Measurements from ENCODE around the gene LBX2.
"Not testable (repeated sequence)": the region's sequence is repeated elsewhere in the genome, so short reads cannot be mapped to it uniquely, and the experiment has no call there.

Gene LBX2

GRCh38 chr2:74482801-74483674, 16.4 kb downstream of the LBX2 start, which contains the start of the genes CCDC142 and TTC31:
Gene CCDC142, minus strand, starts transcription at chr2:74482998. Its CDS starts 161 bp downstream, at chr2:74482837.
Gene TTC31, plus strand, starts transcription at chr2:74483081. Its CDS starts 15 bp downstream, at chr2:74483096.
- peak; percentile 89 for DNase-seq (ENCODE audit: low spot score)

GRCh38 chr2:74481961-74482800, 17.2 kb downstream of the LBX2 start:
- DNase-seq (ENCODE audit: low spot score) = no peak

- DNase-seq (ENCODE audit: low spot score) = no peak
Measured at GRCh38 chr2:74481431-74481830, 18.0 kb downstream of the LBX2 start.

- no peak for DNase-seq (ENCODE audit: low spot score)
Measured at GRCh38 chr2:74474899-74475298, 24.5 kb downstream of the LBX2 start.

- no peak for DNase-seq (ENCODE audit: low spot score)
Measured at GRCh38 chr2:74474481-74474880, 24.9 kb downstream of the LBX2 start.

- DNase-seq (ENCODE audit: low spot score) = no peak
Measured at GRCh38 chr2:74472945-74473258, 26.5 kb downstream of the LBX2 start.

GRCh38 chr2:74472086-74472944, 27.1 kb downstream of the LBX2 start, which contains the start of gene MRPL53:
Gene MRPL53, minus strand, starts transcription at chr2:74472680. Its CDS starts 20 bp downstream, at chr2:74472660.
- peak; percentile 47 for DNase-seq (ENCODE audit: low spot score)

- DNase-seq (ENCODE audit: low spot score) = no peak
Measured at GRCh38 chr2:74471332-74472065, 27.9 kb downstream of the LBX2 start.

GRCh38 chr2:74470742-74471141, 28.7 kb downstream of the LBX2 start:
- not testable (repeated sequence) for DNase-seq (ENCODE audit: low spot score)

GRCh38 chr2:74464406-74464805, 35.0 kb downstream of the LBX2 start:
- DNase-seq (ENCODE audit: low spot score) = no peak

GRCh38 chr2:74462786-74463105, 36.7 kb downstream of the LBX2 start:
- DNase-seq (ENCODE audit: low spot score) = no peak

GRCh38 chr2:74462054-74462785, 37.2 kb downstream of the LBX2 start:
- no peak for DNase-seq (ENCODE audit: low spot score)

- no peak for DNase-seq (ENCODE audit: low spot score)
Measured at GRCh38 chr2:74461187-74462053, 38.0 kb downstream of the LBX2 start.

GRCh38 chr2:74460187-74460586, 39.2 kb downstream of the LBX2 start:
- not testable (repeated sequence) for DNase-seq (ENCODE audit: low spot score)

- DNase-seq (ENCODE audit: low spot score) = not testable (repeated sequence)
Measured at GRCh38 chr2:74459503-74460118, 39.8 kb downstream of the LBX2 start.

GRCh38 chr2:74458938-74459363, 40.5 kb downstream of the LBX2 start:
- DNase-seq (ENCODE audit: low spot score) = no peak

- DNase-seq (ENCODE audit: low spot score) = peak; percentile 95
Measured at GRCh38 chr2:74458132-74458937, 41.1 kb downstream of the LBX2 start, which contains the start of gene WBP1. Gene WBP1, plus strand, starts transcription at chr2:74458438. Its CDS starts 165 bp downstream, at chr2:74458603.

- no peak for DNase-seq (ENCODE audit: low spot score)
Measured at GRCh38 chr2:74457549-74458131, 41.8 kb downstream of the LBX2 start.
